Muscle of back (tissue), 11 donors: ENCODE measurements around the gene PRPF19. TPM values are rescaled to one million over a fixed set of nuclear protein-coding genes. Genes with fewer than 3 reads are reported as not detected.
"Not testable (repeated sequence)": the region's sequence is repeated elsewhere in the genome, so short reads cannot be mapped to it uniquely, and the experiment has no call there.

ENCODE experiments used
- DNase-seq, 3 donors: peaks; one replicate each; pipeline versions ENCODE4 v3.0.0 to v3.0.0-alpha.2; 2013
- polyA plus RNA-seq, 10 donors: library from polyadenylated mRNA; unstranded; fragments of 120-200 nt; gene quantifications; one replicate each; pipeline ENCODE4 v1.2.1, GENCODE V29; 2013; ENCODE audit not compliant: insufficient read length in 10 of 10

PRPF19 gene
- polyA plus RNA-seq, 10 donors = 53.2 to 96.9 (median 63.3) TPM

DNA sequence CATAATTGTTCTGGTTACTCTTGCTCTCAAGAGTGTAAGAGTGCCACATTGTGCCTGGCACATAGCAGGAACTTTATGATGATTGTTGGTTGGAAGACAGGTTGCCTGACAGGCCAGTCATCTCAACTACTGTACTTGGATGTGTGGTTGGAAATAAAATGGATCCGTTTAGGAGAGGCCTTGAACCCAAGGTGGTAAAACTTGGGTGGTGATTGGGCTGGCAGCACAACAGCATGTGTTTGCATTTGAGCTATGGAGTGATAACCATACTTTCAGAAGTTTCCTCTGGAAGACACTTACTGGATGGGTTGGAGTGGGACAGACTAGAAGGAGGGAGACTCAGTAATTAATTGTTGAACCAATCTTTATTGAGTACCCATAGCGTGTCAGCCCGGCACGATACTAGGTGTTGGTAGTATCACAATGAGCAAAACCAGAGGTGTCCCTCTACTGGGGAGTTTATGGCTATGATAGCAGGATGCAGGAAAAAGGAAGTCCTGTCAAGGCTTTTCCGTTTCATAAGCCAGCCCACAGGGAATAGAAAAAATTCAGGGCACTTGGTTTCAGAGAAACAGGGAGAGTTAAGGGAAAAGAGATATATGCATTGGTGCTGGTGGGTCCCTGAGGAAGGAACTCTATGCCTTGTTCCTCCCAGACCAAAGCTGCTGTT lies 4.5 kb upstream of the PRPF19 start:
- DNase-seq = no peak

DNA sequence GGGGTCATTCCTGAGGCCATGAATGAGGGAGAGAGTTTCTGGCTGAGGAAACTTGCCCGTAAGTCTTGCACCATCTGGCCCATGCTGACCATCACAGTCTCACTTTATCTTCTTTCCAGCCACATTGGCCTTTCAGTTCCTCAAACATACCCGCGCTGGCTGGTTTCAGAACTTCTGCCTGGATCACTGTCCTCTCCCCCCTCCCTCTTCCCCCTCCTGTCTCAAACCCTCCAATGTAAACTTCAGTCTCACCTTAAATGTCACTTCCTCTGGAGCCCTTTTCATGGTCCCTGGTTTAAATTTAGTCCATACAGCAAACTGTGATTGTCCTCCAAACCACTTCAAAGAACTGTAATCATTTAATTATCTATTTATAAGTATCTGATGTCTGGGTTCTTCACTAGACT lies 3.9 kb upstream of the PRPF19 start:
- no peak for DNase-seq

DNA sequence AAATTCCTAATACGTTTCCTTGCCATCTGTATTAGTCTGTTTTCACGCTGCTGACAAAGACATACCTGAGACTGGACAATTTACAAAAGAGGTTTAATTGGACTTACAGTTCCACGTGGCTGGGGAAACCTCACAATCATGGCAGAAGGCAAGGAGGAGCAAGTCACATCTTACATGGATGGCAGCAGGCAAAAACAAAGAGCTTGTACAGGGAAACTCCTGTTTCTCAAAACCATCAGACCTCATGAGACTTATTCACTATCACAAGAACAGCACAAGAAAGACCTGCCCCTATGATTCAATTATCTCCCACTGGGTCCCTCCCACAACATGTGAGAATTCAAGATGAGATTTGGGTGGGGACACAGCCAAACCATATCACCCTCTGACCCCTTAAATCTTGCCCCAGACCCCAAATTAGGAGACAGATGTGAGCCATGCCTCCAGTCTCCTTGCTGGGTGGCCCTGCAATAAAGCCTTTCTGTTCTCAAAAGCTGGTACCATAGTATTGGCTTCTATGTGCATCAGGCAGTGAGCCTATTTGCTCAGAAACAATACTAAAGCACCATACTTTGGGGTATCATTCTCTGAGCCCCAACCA lies 3.4 kb upstream of the PRPF19 start:
- not testable (repeated sequence) for DNase-seq

DNA sequence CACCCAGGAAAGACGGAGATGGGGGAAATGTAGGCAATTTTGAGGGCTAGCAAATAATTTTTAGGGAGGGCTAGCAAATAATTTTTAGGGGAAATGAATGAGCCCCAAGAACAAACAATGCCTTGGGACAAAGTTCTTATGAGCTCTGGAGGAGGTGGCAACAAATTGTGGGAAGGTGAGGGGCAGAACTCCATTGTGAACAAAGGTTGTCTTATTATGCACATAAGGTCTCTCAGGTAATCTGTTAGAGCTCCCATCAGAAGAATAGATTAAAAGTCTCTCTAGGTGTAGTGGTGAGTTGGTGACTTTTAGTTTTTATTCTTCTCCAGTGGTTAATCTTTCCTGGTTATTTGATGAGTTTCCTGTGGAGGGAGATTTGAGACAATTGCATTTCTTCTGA lies 2.4 kb upstream of the PRPF19 start:
- no peak for DNase-seq

DNA sequence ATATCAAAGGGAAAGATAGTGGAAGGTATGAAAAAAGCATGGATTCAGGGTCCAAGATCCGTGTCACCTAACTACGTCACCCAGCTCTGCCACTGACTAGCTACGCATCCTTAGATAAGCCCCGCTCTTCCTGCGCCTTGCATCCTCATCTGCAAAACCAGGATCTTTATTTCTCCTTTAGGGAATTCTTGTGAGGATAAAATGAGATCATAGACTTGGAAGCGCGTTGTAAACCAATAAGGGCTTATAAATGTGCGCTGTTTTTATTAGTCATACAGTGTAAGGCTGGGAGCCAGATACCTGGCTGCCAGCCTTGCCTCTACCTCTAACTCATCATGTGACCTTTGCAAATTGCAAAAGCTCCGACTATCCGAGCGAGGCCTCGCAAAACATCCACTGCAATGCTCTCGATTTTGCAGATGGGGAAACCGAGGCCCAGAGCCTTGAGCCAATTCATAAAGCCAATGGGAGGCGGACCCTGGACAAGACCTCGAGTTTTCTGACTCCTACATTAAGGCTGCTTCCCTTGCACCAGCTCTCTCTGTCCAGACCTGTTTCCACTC lies 753 bp downstream of the PRPF19 start:
- DNase-seq = peak in 1 of 3 donors; percentile 16

DNA sequence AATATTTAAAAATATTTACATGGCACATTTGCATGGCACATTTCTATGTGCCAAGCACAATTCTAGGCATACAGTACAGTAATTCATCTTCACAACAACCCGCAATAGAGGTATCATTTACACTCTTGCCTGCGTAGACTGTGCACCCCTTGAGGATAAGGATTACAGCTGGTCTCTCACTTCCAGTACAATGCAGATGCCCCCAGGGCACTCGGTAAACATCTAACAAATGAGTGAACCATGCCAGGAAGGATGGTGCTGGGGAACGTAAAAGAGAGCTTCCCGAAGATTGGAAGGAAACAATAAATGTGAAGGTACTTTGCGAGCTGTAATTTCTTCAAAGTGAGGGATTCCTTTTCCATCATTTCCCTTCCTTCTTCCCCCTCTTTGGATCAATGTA lies 1.3 kb downstream of the PRPF19 start:
- no peak for DNase-seq

DNA sequence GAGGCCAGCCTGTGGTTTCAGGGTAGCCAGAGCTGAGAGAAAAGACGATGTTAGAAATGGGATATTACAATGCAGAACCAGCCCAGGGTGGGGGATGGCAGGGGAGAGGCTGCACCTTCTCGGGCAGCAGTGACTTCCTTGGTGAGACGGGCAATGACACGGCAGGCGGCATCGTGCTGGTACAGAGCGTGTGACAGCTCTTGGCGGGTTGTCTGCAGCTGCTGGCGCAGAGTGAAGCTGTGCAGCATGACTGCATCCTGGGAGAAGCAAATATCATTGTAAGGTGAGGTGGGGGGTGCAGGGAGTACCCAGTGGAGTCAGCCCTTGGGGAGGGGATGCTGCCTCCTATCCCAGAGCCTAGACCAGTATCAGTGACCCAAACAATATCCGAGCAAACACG lies 3.8 kb downstream of the PRPF19 start:
- no peak for DNase-seq

DNA sequence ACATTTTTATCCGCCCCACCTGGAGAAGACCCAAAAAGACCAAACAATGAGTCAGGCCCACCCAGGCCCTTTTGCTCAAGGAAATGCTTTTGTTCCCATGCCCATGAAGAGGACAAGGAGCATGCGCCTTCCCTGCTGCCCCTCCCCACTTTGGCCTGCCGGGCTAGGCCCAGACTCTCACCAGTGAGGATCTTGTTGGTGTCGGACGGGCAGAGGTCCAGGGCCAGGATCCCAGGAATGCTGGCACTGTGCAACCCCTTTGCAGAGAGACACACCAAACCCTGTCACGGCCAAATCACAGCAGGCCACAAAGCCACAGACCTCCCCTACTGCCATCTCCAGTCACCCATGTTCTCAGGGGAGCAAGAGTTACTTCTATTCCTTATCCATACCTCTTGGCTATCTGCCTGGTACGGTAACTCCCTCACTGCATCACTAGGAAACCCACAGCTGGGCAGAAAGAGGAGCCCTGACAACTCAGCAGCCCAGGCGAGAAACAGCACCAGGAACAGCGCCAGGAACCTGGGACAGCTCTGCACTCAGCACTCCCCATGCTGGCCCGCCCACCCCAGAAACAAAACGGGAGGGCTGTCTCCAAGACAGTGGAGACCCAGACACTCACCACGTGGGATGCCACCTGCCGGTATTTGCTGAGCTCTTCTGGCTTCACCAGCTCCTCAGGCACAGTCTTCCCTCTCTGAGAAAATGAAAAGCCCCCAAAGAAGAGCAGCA lies 5.5 kb downstream of the PRPF19 start:
- DNase-seq = no peak

DNA sequence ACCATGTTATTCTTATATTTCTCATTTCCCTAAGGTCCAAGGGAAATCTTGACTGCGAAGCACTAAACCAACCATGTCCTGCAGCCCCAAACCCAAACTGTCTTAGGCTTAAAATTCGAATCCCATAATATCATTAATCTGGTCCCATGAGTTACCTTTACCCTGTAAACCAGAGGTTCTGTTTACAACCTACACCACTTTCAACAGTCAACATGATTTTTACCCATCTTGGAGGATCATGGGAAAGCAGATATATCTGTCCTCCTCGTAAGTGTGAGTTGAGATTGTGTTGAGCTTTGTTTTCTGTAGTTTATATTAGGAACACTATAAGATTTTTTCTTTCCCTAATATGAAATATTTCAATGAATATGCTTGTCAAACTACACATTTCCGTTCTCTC lies 6.4 kb downstream of the PRPF19 start:
- DNase-seq = no peak

DNA sequence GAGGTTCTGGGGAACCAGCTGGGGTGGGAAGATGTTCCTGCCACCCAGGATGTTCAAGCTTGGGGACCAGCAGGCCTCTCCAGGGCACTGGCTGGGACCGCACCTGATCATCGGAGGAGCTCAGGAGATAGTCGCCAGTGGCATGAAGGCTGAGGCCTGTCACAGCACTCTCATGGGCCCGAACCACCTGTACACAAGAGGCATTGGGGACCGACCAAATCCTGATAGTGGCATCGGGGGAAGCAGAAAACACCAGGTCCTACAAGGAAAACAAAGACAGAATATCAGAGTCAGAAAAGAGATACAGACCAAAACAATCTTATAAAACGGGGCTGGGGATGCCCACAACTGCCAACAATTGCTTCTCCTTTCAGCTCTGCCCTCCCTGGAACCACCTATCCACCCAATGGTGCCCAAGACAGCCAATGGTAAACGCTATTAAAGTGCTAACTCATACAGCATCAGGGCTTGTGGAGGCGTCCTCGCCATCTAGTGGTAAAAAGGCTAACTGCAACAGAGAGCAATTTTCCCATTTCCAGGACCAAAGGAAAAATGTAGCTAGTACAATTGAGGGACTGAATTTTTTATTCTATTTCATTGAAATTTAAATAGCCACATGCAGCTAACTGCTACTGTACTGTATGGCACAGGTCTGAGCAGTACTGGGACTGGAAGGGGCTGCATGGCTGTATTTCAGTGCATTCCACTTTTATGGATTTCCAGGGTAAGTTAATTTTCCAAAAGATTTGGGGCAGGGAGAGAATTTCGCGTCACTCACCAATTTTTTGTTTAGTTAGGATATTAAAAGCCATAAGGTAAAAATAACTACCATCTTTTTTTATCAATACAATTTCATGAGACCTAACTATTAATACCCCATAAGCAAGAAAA lies 7.1 kb downstream of the PRPF19 start:
- DNase-seq = peak; percentile 51 to 76 (median 71)

DNA sequence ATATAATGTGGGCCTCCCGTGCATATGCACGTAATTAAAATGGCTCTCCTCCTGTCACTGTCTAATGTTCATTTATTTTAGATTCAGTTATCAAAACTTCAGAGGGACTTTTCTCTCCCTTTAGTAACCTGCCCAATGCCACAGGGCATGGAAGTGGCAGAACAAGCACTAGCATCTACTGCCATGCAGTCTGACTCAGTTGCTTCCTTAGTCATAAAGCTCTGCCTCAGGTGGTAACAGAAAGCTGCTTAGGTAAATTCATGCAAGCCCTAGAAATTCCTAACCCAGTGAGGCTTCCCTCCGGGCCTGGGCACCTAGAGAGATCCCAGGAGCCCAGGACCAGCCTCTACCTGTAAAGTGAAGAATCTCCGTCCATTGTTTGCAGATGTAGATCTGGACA lies 8.9 kb downstream of the PRPF19 start:
- no peak for DNase-seq

DNA sequence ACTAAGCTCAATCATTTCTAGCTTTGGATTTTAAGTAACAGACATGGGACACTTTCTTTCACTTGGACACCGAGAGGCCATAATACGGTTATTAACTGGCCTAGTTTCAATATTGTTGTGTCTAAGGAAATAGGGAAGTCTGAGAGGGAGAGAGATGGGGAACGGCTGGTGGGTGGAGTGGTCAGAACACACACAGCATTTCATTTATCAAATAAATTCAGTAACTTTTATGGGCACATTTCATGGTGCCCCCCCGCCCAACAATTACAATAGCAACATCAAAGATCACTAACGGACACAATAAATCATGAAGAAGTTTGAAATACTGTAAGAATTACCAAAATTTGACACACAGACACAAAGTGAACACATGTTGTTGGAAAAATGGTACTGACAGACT lies 10.7 kb downstream of the PRPF19 start:
- DNase-seq = no peak

DNA sequence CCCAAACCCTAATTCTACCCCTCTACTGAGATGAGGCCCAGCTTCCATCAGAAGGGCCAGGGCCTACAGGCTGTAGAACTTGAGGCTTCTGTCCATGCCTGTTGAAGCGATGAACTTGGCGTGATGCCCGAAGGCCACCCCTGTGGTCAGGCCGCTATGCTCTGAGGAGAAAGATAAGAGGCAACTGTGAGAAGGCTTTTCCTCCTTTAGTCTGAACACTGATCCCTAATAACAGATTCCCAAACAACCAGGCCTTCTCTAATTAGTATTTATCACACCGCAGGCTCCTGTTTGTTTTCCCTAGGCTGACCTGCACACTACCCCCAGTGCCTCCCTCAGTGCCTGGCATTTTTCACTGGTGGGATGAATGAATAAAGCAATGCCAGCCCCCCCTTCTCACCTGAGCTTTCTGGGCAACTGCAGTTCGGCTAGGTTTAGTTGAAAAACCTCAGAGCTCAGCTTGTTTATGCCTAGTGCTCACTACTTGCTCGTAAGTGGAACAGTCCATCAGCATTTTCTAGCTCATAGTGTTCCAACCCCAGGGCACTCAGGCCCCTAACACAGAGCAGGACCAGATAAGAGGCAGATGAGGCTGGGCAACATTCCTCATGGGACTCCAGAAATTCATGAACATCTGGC lies 15.2 kb downstream of the PRPF19 start:
- no peak for DNase-seq

DNA sequence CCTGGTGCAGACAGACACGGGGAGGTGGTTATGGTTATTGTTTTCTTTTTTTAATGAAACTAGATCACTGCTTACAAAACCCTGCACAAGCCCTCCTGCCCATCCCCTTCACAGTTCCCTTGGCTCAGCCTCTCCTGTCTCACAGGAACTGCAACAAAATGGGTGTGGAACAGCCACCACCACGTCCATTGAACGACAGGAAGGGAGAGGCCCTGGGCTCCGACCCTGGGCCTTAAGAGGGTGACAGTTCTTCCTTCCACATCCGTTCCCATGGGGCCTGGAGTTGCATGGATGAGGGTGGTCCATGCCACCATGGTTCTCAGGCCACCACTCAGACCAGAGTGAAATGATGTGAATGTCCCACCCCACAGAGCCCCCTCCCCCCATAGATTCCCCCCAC lies 15.7 kb downstream of the PRPF19 start:
- DNase-seq = no peak

DNA sequence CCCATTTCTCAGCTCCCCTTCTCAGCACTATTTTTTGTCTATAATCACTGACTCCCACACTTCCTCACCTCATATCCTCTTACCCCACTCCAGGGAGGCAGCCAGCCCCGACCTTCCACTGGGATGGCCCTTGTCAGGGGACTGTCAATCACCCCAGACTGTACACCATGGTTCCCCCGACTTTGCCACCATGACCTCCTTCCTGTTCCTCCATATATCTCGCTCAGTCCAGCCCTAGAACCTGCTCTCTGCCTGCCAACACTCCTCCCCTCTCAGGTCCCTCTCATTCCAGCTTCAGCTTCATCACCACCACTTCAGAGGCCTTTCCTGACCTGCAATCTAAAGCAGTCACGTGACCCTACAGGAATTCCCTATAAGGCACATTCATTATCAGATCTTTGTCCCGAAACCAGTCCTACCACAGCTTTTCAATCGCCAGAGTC lies 16.5 kb downstream of the PRPF19 start:
- DNase-seq = no peak

DNA sequence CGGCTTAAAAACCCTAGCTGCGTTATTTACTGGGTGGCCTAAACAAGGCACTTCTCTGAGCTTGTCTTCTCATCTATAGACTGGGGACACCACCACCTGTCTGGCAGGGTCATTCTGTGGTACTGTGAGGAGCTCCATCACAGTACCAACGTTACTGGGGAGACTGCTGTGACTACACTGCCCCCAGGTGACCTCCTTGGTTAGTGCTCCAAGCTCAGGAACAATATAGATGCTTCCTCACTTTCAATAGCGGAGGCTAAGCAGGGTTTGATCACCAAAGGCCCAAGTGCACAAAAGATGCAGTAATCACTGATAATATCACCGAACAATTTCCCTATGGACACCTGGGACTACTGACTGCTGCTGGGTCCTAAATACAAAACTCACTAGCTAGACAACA lies 18.8 kb downstream of the PRPF19 start:
- peak in 1 of 3 donors; percentile 65 for DNase-seq

DNA sequence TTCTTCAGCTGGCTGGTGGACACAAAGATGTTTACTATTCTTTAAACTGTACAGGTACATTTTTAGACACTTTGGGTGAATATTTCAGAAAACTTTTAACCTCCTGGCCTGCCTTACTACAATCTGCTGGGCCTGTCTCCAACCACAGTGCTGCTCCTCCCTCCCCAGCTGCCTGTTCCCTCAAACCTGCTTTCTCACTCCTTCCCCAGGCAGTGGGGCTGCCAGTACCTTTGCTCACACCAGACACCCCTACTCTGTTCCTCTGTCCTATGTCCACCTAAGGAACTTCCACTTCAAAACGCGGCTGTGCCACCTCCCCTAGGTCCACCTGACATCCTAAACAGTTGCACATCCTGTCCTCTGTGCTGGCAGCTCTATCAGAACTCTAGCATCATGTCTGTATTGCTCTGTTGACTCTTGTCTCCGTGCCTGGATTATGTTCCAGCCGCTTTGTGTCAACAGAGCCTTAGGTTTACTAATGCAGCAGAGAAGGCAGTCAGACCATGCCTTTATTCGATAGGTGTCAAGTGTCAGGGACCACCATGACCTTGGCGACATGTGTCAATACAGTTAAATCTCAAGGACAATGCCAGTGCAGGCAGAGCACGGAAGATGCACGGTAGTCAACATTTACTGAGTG lies 25.6 kb downstream of the PRPF19 start:
- peak in 1 of 3 donors; percentile 57 for DNase-seq

DNA sequence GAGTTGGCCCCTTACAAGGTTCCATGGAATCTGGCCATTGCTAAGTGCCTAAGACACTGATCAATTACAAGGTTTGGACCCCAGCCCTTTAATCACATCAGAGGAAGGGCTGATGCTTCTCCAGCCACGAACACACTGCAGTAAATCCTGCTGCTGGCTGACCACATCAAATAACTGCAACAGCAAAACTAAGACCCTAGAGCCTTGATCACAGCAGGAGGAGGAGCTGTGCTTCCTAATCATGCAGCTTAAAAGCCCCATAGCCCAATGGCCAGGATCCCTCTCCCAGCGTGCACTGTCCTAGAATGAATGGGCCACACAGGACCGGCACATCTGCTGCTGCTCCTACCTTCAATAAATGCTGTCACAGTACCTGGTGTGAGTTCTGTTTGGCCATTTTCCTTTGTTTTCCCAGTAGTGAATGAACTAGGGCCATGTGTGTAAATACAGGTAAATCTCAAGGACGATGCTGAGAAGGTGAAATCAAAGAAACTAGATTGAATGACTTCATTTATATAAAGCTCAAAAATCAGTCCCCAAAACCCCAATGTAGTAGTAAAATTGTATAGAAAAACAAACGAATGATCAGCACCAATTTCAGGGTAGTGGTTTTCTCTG lies 26.3 kb downstream of the PRPF19 start:
- no peak for DNase-seq

DNA sequence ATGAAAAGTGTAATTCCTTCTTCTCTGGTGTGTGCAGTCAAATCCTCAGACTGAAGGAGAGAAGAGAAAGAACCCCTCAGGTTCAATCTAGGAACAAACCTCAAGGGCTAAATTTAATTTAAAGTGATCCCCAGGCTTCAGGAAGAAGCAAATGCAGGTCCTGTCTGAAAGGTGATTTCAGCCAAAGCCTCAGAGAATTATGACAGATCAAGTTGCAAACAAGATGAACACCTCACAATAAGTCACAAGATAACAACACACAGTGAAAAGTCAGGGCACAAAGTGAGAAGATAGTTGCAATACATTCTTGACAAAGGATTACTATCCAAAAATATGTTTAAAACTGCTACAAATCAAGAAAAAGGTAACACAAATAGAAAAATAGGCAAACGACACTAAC lies 27.3 kb downstream of the PRPF19 start:
- DNase-seq = no peak
